NCI-H446 (cell line): ENCODE data around the gene FOXRED1.
"Not testable (repeated sequence)": the region's sequence is repeated elsewhere in the genome, so short reads cannot be mapped to it uniquely, and the experiment has no call there.

Experiments used
- DNase-seq, 2 experiments: peaks; one replicate each; lab custom pipeline; 2025; lab: John Stamatoyannopoulos, UW

The FOXRED1 gene

GRCh38 chr11:126268708-126269579 is at the start of gene FOXRED1, which contains the start of gene SRPRA:
TSS of gene FOXRED1 (plus strand) at chr11:126269154. CDS start at chr11:126269207, 53 bp downstream.
TSS of gene SRPRA (minus strand) at chr11:126268895. CDS start at chr11:126268804, 91 bp downstream.
- peak; percentile 98 to 99 for DNase-seq

- DNase-seq, result no peak
These were observed 49.4 kb upstream of the FOXRED1 start for GRCh38 chr11:126219547-126219946.

GRCh38 chr11:126224647-126225294 is 44.2 kb upstream of the FOXRED1 start:
- DNase-seq, result peak in 1 of 2 experiments; percentile 1

GRCh38 chr11:126225295-126225665 is 43.7 kb upstream of the FOXRED1 start:
- no peak for DNase-seq

- no peak for DNase-seq
These were observed 42.4 kb upstream of the FOXRED1 start for GRCh38 chr11:126226334-126227084.

- DNase-seq, result no peak
These were observed 39.0 kb upstream of the FOXRED1 start for GRCh38 chr11:126229858-126230540.

GRCh38 chr11:126231725-126232459 is 37.1 kb upstream of the FOXRED1 start:
- DNase-seq, result peak in 1 of 2 experiments; percentile 55

- no peak for DNase-seq
These were observed 36.3 kb upstream of the FOXRED1 start for GRCh38 chr11:126232683-126233082.

GRCh38 chr11:126233391-126233790 is 35.6 kb upstream of the FOXRED1 start:
- DNase-seq, result no peak

- DNase-seq, result no peak
These were observed 22.3 kb upstream of the FOXRED1 start for GRCh38 chr11:126246636-126247035.

- no peak for DNase-seq
These were observed 15.7 kb upstream of the FOXRED1 start for GRCh38 chr11:126253265-126253664.

- no peak for DNase-seq
These were observed 14.1 kb upstream of the FOXRED1 start for GRCh38 chr11:126254819-126255218.

- not testable (repeated sequence) for DNase-seq
These were observed 13.4 kb upstream of the FOXRED1 start for GRCh38 chr11:126255507-126255906.

GRCh38 chr11:126256216-126256615 is 12.7 kb upstream of the FOXRED1 start:
- DNase-seq, result no peak

GRCh38 chr11:126257144-126257543 is 11.8 kb upstream of the FOXRED1 start:
- DNase-seq, result no peak

GRCh38 chr11:126257764-126258163 is 11.2 kb upstream of the FOXRED1 start:
- DNase-seq, result no peak

GRCh38 chr11:126262216-126262615 is 6.7 kb upstream of the FOXRED1 start:
- DNase-seq, result no peak

GRCh38 chr11:126263489-126263888 is 5.5 kb upstream of the FOXRED1 start:
- no peak for DNase-seq

- no peak for DNase-seq
These were observed 3.1 kb upstream of the FOXRED1 start for GRCh38 chr11:126265811-126266210.

GRCh38 chr11:126267650-126268049 is 1.3 kb upstream of the FOXRED1 start:
- no peak for DNase-seq

- DNase-seq, result no peak
These were observed 620 bp upstream of the FOXRED1 start for GRCh38 chr11:126268361-126268707.
